ENCODE data around the gene PPP2R5E. TPM values are rescaled to one million over a fixed set of nuclear protein-coding genes. Genes with fewer than 3 reads are reported as not detected.

PPP2R5E gene
- total RNA-seq, 2 donors from 2014 or later: 13.9 to 25.5 TPM

- DNase-seq (ENCODE audit: low spot score) (no peak), ATAC-seq (ENCODE audit: insufficient number of reproducible peaks, low FRiP score, low read depth) (no peak)
- Histone ChIP-seq H3K4me3 (no peak overlapping the region), H3K27me3 (replicated peaks; ENCODE audit: insufficient read depth) (no peaks in the 10 kb centered on the region), H3K4me1 (ENCODE audit: control insufficient read depth in 1 of 2, low read depth in 2 of 2) (peaks cover 29 to 46% of the 10 kb centered on the region in 2 donors), H3K9me3 (no peaks in the 10 kb centered on the region), H3K36me3 (no peaks in the 10 kb centered on the region), H3K27ac (no peak overlapping the region)
- TF ChIP-seq CTCF (IDR thresholded peaks at IDR 0.05): no peak
These were observed 68.3 kb downstream of the PPP2R5E start for GRCh38 chr14:63474844-63475243.

- peaks cover 29 to 47% of the 10 kb centered on the region in 2 donors for H3K4me1 ChIP-seq (ENCODE audit: control insufficient read depth in 1 of 2, low read depth in 2 of 2)
- no peak for TF ChIP-seq CTCF (IDR thresholded peaks at IDR 0.05)
These were observed 69.1 kb downstream of the PPP2R5E start for GRCh38 chr14:63474111-63474510.

GRCh38 chr14:63472986-63473788, 70.0 kb downstream of the PPP2R5E start:
- H3K4me3 ChIP-seq: no peak overlapping the region
- no peak for ATAC-seq (ENCODE audit: insufficient number of reproducible peaks, low FRiP score, low read depth)
- H3K4me1 ChIP-seq (ENCODE audit: control insufficient read depth in 1 of 2, low read depth in 2 of 2): peaks cover 24 to 53% of the 10 kb centered on the region in 2 donors
- H3K9me3 ChIP-seq: no peaks in the 10 kb centered on the region
- no peak for DNase-seq (ENCODE audit: low spot score)
- no peaks in the 10 kb centered on the region for H3K27me3 ChIP-seq (replicated peaks; ENCODE audit: insufficient read depth)
- H3K27ac ChIP-seq: no peak overlapping the region
- no peak for TF ChIP-seq CTCF (IDR thresholded peaks at IDR 0.05)
- no peaks in the 10 kb centered on the region for H3K36me3 ChIP-seq

More at GRCh38 chr14:63474111-63474510, 69.1 kb downstream of the PPP2R5E start:
- DNase-seq (ENCODE audit: low spot score) (no peak), ATAC-seq (ENCODE audit: insufficient number of reproducible peaks, low FRiP score, low read depth) (no peak)
- no peak overlapping the region for H3K27ac ChIP-seq
- no peaks in the 10 kb centered on the region for H3K27me3 ChIP-seq (replicated peaks; ENCODE audit: insufficient read depth)
- no peaks in the 10 kb centered on the region for H3K36me3 ChIP-seq
- no peak overlapping the region for H3K4me3 ChIP-seq
- no peaks in the 10 kb centered on the region for H3K9me3 ChIP-seq

- DNase-seq (ENCODE audit: low spot score) (no peak), ATAC-seq (ENCODE audit: insufficient number of reproducible peaks, low FRiP score, low read depth) (no peak)
- Histone ChIP-seq H3K27me3 (replicated peaks; ENCODE audit: insufficient read depth) (no peaks in the 10 kb centered on the region), H3K9me3 (no peaks in the 10 kb centered on the region), H3K4me1 (ENCODE audit: control insufficient read depth in 1 of 2, low read depth in 2 of 2) (peaks cover 19 to 55% of the 10 kb centered on the region in 2 donors), H3K27ac (no peak overlapping the region), H3K4me3 (no peak overlapping the region), H3K36me3 (no peaks in the 10 kb centered on the region)
- no peak for TF ChIP-seq CTCF (IDR thresholded peaks at IDR 0.05)
These were observed 72.0 kb downstream of the PPP2R5E start for GRCh38 chr14:63470962-63471793.

GRCh38 chr14:63468294-63468693, 74.9 kb downstream of the PPP2R5E start:
- TF ChIP-seq CTCF (IDR thresholded peaks at IDR 0.05): no peak
- H3K9me3 ChIP-seq: no peaks in the 10 kb centered on the region
- ATAC-seq (ENCODE audit: insufficient number of reproducible peaks, low FRiP score, low read depth): no peak
- no peaks in the 10 kb centered on the region for H3K36me3 ChIP-seq
- H3K4me3 ChIP-seq: no peak overlapping the region
- DNase-seq (ENCODE audit: low spot score): no peak
- H3K27me3 ChIP-seq (replicated peaks; ENCODE audit: insufficient read depth): no peaks in the 10 kb centered on the region
- H3K27ac ChIP-seq: no peak overlapping the region
- peaks cover 21 to 55% of the 10 kb centered on the region in 2 donors for H3K4me1 ChIP-seq (ENCODE audit: control insufficient read depth in 1 of 2, low read depth in 2 of 2)

Measured in thoracic aorta (tissue), 2 donors.